Measurements from ENCODE around the gene IBA57.
A peak's percentile ranks its signal among the peaks of the same experiment; 100 is the strongest.

IBA57 gene

DNA sequence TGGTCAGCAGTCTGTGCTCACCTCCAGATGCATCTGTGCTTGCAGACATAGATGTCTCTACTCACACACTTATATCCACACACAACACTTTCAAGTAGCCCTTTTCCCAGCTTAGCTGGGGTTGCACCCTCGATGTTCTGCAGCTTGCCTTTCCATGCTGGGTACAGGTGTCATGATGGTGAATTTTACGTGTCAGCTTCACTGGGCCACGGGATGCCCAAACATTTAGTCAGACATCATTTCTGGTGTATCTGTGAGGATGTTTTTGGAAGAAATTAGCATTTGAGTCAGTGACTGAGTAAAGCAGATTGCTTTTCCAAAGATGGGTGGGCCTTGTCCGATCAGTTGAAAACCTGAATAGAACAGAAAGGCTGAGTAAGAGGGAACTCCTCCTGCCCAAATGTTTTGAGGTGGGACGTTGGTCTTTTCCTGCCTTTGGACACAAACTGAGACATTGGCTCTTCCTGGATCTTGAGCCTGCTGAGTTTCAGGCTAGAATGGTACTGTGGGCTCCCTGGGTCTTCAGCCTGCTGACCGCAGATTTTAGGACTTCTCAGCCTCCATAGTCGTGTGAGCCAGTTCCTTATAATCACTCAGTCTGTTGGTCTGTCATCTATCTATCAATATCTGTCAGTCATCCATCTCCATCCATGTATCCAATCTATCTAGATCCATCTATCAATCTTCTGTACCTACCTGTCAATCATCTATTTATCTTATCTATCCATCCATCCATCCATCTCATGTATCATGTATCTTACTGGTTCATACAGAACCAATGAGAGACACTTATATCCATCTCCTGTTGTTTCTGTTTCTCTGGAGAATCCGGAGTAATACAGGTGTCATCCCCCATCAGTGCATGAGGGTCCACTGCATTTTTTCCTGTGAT, 29.6 kb downstream of the IBA57 start:
- DNase-seq = no peak

GRCh38 chr1:228197555-228198147, 32.0 kb downstream of the IBA57 start:
- DNase-seq = no peak

GRCh38 chr1:228198977-228199590, 33.5 kb downstream of the IBA57 start:
- DNase-seq = no peak

GRCh38 chr1:228204958-228205357, 39.4 kb downstream of the IBA57 start:
- no peak for DNase-seq

- no peak for DNase-seq
Observed at GRCh38 chr1:228205526-228206436, 40.2 kb downstream of the IBA57 start.

DNA sequence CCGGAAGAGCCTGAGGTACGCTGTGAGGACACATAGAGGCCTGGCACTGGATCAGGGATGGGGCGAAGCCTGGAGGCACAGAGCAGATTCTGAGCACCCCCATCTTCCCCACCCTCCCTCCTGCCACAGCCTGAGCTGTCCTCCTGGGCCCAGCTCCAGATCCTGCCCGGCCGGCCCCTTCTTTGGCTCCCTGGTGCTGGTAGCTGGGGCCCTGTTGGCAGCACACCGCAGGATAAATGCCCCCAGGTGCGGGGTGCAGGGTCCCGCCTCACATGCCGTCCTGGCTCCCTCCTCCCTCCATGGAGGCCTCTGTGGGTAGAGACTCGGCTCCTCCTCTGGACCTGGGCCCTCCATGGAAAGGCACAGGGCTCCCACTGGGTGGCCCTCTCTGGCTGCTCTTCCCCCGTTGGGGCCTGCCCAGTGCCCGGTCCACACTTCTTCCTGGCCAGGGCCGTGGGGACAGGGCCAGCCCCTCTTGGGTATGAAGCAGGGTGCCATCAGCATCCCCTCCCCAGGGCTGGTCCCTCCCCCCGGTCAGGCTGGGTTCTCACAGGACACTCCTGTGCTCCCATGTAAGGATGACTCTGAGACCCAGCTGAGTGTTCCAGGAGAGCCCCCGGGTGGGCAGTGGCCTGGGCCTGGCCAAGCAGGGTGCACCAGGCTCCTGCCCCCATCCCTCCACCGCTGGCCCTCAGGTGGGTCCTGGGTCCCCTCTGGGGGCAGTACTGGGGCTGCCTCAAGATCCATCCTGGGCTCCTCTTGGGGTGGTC, 41.2 kb downstream of the IBA57 start:
- no peak for DNase-seq

GRCh38 chr1:228207381-228207810, 41.8 kb downstream of the IBA57 start:
- DNase-seq = no peak

DNA sequence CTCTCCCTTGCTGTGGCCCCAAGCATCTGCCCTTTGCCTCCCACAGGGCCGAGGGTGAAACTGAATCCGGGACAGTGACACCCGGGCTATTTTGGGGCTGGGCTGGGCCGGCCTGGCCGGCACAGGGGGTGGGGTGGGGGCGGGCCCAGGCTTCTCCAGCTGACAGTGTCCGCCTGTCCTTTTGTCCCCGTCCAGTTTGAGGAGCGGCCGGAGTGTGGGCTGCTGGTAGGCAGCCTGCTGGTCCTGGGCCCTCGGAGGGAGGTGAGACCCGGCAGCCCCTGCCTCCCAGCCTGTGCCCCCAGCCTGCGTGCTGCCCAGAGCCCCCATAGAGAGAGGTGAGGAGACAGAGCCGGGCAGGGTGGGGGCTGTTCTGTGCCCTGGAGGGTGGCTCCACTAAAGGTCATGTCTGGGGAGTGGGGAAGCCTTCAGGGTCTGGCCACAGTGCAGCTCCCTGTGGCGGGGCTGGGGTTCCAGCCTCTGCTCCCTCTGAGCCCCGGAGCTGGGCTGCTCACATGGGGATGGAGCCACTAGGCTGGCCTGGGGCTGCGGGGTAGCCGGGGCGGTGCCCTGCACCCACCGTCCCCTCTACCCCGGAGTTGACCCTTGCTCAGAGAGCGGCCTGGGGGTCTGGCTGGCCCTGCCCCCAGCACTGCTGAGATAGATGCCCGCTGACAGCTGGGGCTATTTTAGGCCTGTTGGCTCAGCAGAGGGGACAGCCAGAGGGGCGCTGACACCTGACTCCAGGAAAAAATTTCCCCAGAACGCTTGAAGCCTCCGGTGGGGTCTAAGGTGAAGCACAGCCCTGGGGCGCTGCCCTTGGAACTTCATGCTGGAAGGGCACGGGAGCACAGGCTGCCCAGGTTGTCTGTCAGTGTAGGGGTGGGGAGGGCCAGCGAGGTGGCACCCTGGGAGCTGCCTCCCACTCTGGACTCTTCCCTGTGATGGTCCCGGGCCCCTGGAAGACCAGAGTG, 42.5 kb downstream of the IBA57 start, which contains the start of gene OBSCN:
OBSCN (plus strand) TSS at position 194 of the 971 bp plus-strand sequence. CDS start 3,740 bp downstream, outside the sequence.
- DNase-seq = no peak

GRCh38 chr1:228208831-228209551, 43.4 kb downstream of the IBA57 start:
- no peak for DNase-seq

GRCh38 chr1:228209657-228210056, 44.1 kb downstream of the IBA57 start:
- no peak for DNase-seq

- DNase-seq = no peak
Observed at GRCh38 chr1:228210076-228210651, 44.6 kb downstream of the IBA57 start.

GRCh38 chr1:228210712-228211530, 45.3 kb downstream of the IBA57 start:
- DNase-seq = no peak

GRCh38 chr1:228211531-228212414, 46.2 kb downstream of the IBA57 start:
- no peak for DNase-seq

DNA sequence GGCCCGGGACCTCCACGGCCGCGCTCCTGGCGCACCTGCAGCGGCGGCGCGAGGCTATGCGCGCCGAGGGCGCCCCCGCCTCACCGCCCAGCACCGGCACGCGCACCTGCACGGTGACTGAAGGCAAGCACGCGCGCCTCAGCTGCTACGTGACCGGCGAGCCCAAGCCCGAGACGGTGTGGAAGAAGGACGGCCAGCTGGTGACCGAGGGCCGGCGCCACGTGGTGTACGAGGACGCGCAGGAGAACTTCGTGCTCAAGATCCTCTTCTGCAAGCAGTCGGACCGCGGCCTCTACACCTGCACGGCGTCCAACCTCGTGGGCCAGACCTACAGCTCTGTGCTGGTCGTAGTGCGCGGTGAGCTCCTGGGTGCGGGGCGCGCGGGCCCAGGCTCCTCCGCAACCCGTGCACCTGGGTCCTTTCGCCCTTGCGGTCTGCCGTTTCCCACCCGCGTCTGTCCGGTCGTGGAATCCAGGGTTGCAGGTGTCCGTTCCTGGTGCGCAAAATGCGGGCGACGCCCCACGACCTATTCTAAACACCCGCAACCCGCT, 46.9 kb downstream of the IBA57 start:
- no peak for DNase-seq

- DNase-seq = peak; percentile 87
Observed at GRCh38 chr1:228212966-228213844, 47.6 kb downstream of the IBA57 start.

Measured in activated CD4-positive, alpha-beta T cell treated with anti-CD3 and anti-CD28 coated beads, Interleukin-2, amount 50 U/mL, for 16 hours (primary cell).